Skeletal muscle satellite cell (primary cell): Measurements from ENCODE around the gene EPB41L4A.
"Not testable (repeated sequence)": the region's sequence is repeated elsewhere in the genome, so short reads cannot be mapped to it uniquely, and the experiment has no call there.

Experiments used
- H3K27me3 ChIP-seq: 2 replicates; pipeline ENCODE4 v1.7.0; 2013; ENCODE audit warnings: low read length; ENCODE audit not compliant: control insufficient read depth, insufficient read depth
- H3K36me3 ChIP-seq: 2 replicates; pipeline ENCODE4 v1.7.0; 2013; ENCODE audit warnings: mild to moderate bottlenecking, control low read depth, low read length; ENCODE audit not compliant: insufficient read depth
- H3K4me1 ChIP-seq: 2 replicates; pipeline ENCODE4 v1.7.0; 2013; ENCODE audit warnings: low read length; ENCODE audit not compliant: control insufficient read depth, insufficient read depth
- H3K4me2 ChIP-seq: 2 replicates; pipeline ENCODE4 v1.7.0; 2013; ENCODE audit warnings: mild to moderate bottlenecking, low read length
- H3K4me3 ChIP-seq: 2 replicates; pipeline ENCODE4 v1.7.0; 2013; ENCODE audit warnings: low read length
- H3K9ac ChIP-seq: 2 replicates; pipeline ENCODE4 v1.7.0; 2013; ENCODE audit warnings: mild to moderate bottlenecking, low read depth, low read length, moderate library complexity
- H3K9me3 ChIP-seq: replicated peaks from 2 replicates; pipeline ENCODE4 v1.7.0; 2013; ENCODE audit warnings: mild to moderate bottlenecking, control low read depth, low read length

The EPB41L4A gene

DNA sequence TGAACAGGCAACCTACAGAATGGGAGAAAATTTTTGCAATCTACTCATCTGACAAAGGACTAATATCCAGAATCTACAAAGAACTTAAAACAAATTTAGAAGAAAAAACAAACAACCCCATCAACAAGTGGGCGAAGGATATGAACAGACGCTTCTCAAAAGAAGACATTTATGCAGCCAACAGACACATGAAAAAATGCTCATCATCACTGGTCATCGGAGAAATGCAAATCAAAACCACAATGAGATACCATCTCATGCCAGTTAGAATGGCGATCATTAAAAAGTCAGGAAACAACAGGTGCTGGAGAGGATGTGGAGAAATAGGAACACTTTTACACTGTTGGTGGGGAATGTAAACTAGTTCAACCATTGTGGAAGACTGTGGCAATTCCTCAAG lies 23.8 kb downstream of the EPB41L4A start:
- H3K4me2 ChIP-seq, H3K4me3 ChIP-seq, H3K36me3 ChIP-seq, H3K4me1 ChIP-seq, H3K27me3 ChIP-seq, H3K9me3 ChIP-seq, H3K9ac ChIP-seq: not testable (repeated sequence)

DNA sequence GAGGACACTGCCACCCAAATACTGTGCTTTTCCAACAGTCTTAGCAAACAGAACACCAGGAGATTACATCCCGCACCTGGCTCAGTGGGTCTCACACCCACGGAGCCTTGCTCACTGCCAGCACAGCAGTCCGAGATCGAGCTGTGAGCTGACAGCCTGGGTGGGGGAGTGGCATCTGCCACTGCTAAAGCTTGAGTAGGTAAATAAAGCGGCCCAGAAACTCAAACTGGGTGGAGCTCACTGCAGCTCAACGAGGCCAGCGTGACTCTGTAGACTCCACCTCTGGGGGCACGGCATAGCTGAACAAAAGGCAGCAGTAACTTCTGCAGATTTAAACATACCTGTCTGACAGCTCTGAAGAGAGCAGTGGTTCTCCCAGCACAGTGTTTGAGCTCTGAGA lies 28.8 kb downstream of the EPB41L4A start:
- H3K27me3 ChIP-seq = no peaks in the 10 kb centered on the region
- H3K9me3 ChIP-seq = no peaks in the 10 kb centered on the region
- H3K4me3 ChIP-seq = no peak overlapping the region
- H3K4me2 ChIP-seq = no peak overlapping the region
- no peak overlapping the region for H3K9ac ChIP-seq
- H3K4me1 ChIP-seq = no peaks in the 10 kb centered on the region
- H3K36me3 ChIP-seq = no peaks in the 10 kb centered on the region

DNA sequence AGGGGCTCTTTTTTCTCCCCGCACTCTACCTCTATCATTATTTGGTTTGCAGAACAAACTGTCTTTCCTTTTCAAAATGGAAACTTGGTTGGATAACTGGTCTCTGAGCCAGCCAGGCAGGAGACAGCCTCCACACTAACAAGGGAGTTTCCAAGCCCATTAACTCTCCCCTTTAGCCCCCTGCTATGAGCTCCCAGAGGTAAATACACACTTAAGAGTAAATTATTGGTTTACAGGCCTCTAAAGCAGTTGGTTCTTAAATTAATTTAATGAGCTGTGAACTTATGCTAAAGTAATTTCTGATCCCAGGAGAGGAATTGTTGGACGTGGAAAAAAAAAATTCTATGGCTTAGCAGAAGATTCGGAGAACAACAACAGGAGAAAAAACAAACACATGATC lies 30.3 kb downstream of the EPB41L4A start:
- no peak overlapping the region for H3K4me2 ChIP-seq
- H3K9me3 ChIP-seq = no peaks in the 10 kb centered on the region
- no peaks in the 10 kb centered on the region for H3K27me3 ChIP-seq
- H3K4me3 ChIP-seq = no peak overlapping the region
- H3K36me3 ChIP-seq = no peaks in the 10 kb centered on the region
- H3K9ac ChIP-seq = no peak overlapping the region
- H3K4me1 ChIP-seq = no peaks in the 10 kb centered on the region

DNA sequence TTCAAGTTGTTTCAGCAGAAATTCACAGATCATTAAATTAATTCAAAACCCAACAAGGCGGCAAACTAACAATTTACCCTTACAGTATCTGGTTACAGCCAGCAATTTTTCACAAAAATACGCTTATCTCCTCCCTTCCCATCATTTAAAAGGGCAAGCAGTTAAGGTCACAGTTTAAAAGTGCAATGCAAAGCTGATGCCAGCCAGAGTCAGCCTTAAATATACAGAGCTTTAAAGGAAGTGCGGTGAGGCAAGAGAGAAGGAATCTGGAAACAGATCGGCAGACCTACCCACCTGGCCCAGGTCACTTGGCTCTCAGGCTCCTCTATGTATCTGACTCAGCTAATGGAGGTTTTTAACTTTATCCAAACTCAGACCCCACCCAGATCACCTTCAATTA lies 31.0 kb downstream of the EPB41L4A start:
- no peaks in the 10 kb centered on the region for H3K4me1 ChIP-seq
- H3K27me3 ChIP-seq = no peaks in the 10 kb centered on the region
- H3K9me3 ChIP-seq = no peaks in the 10 kb centered on the region
- H3K4me2 ChIP-seq = no peak overlapping the region
- no peak overlapping the region for H3K4me3 ChIP-seq
- no peaks in the 10 kb centered on the region for H3K36me3 ChIP-seq
- no peak overlapping the region for H3K9ac ChIP-seq

DNA sequence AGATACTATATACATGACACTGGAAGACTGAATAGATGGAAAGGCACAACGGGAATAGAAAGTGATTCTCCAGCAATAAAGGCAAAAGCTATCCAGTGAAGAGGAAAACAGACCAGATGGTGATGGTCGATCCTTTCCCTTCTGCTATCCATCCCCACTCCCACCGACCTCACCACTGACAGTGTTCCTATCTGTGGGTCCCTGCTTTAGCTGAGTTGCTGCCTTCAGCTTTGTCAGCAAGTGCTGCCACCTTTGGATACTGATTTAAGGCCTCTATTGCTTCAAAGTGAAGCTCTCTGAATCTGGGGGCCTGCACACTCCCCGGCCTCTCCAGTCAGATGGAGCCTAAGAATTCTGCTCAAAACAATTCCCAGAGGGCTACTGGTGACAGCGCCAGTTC lies 32.3 kb downstream of the EPB41L4A start:
- Histone ChIP-seq H3K4me3 (no peak overlapping the region), H3K36me3 (no peaks in the 10 kb centered on the region), H3K9ac (no peak overlapping the region), H3K4me2 (no peak overlapping the region), H3K4me1 (no peaks in the 10 kb centered on the region), H3K27me3 (no peaks in the 10 kb centered on the region), H3K9me3 (no peaks in the 10 kb centered on the region)

DNA sequence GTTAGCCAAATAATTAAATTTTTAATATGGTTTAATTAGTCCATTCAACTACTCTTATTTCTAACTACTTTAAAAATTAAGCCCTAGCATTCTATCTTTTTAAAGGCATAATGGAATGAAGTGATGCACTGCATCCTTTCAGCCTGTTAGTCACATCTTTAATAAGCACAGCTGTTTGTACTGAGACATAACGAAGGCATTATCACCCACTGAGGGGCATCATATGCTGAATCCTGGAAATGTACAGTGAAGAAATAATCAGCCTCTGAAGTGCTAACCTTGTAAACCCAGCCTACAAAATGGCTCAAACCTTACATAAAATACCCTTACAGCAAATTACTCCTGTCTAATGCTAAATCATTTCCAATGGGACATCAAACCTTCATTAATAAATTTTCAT lies 33.1 kb downstream of the EPB41L4A start:
- H3K4me1 ChIP-seq = no peaks in the 10 kb centered on the region
- no peak overlapping the region for H3K4me3 ChIP-seq
- H3K36me3 ChIP-seq = no peaks in the 10 kb centered on the region
- H3K9ac ChIP-seq = no peak overlapping the region
- H3K4me2 ChIP-seq = no peak overlapping the region
- no peaks in the 10 kb centered on the region for H3K9me3 ChIP-seq
- no peaks in the 10 kb centered on the region for H3K27me3 ChIP-seq

DNA sequence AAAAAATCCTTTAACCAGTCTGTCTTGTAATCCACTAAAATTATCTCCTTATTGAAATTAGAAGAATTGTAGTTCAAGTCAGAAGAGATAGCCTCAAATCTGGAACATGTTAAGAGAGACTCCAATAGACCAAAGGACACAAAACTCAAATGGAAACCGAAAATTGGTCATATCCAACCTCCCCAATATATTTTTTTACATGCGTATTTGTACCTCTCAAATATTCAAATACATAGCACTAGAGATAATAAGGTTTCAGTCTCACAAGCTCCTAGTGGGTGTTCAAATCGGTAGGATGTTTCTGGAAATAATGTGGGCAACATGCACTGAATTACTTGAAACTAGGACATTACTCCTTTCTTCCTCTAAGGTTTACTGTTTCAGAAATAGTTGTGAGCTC lies 33.5 kb downstream of the EPB41L4A start:
- Histone ChIP-seq H3K36me3 (no peaks in the 10 kb centered on the region), H3K4me2 (no peak overlapping the region), H3K9ac (no peak overlapping the region), H3K27me3 (no peaks in the 10 kb centered on the region), H3K4me3 (no peak overlapping the region), H3K4me1 (no peaks in the 10 kb centered on the region), H3K9me3 (no peaks in the 10 kb centered on the region)

DNA sequence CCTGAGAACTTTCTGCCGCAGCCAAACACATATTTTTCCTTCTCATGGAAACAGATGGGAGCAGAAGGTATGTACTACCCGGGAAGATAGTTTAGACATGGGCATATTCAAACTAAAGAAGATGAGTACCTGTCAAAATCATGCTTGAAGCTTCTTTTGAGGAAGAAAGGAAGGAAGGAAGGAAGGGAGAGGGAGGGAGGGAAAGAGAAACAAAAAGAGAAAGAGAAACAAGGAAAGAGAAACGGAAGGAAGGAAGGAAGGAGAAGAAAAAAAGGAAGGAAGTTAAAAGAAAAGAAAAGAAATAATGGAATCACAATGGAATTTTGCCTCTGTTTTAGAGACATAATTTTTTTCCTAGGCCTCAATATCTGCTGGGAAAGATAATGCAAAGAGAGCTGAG lies 34.6 kb downstream of the EPB41L4A start:
- Histone ChIP-seq H3K4me3 (no peak overlapping the region), H3K4me1 (no peaks in the 10 kb centered on the region), H3K27me3 (peaks cover 3% of the 10 kb centered on the region), H3K9me3 (no peaks in the 10 kb centered on the region), H3K9ac (no peak overlapping the region), H3K4me2 (no peak overlapping the region), H3K36me3 (no peaks in the 10 kb centered on the region)

DNA sequence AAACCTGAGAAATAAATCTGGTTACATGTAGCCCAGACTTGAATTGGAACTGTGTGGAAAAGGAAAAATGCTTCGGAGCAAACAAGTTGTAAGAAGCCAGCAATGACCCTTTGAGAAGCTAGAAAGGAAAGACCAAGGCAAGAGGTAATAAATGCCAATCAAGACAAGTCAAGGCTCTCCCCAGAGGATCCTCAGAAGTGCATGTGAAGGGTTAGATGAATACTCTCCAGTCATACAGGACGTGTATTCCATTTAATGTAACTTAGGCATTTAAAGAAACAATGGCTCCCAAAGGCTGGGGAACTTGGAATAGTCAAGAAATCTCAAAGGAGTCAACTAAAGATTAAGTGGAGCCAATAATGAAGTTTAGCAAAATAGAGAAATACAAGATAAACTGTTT lies 36.2 kb downstream of the EPB41L4A start:
- Histone ChIP-seq H3K36me3 (no peaks in the 10 kb centered on the region), H3K4me1 (no peaks in the 10 kb centered on the region), H3K9me3 (no peaks in the 10 kb centered on the region), H3K4me3 (no peak overlapping the region), H3K4me2 (no peak overlapping the region), H3K27me3 (peaks cover 5% of the 10 kb centered on the region), H3K9ac (no peak overlapping the region)

DNA sequence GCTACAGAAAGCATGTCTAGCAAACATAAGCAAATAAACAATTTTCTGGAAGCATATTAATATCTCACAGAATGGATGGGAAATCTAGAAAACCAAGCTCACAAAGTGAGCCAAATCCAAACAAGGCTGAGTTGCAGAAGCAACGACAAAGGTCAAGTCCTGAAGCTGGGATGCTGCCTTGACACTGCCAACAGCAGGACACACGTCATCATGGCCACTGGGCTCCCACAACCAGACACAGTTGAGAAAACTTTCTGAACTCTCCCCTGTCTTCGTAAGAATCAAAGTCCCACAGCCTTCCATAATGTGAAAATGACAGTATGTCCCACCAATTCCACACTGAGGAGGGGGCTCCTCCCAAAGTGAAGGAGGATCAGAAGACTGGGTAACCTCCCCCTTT lies 37.6 kb downstream of the EPB41L4A start:
- H3K9me3 ChIP-seq = no peaks in the 10 kb centered on the region
- H3K4me1 ChIP-seq = no peaks in the 10 kb centered on the region
- no peak overlapping the region for H3K4me3 ChIP-seq
- peaks cover 7% of the 10 kb centered on the region for H3K27me3 ChIP-seq
- H3K36me3 ChIP-seq = no peaks in the 10 kb centered on the region
- no peak overlapping the region for H3K4me2 ChIP-seq
- no peak overlapping the region for H3K9ac ChIP-seq

DNA sequence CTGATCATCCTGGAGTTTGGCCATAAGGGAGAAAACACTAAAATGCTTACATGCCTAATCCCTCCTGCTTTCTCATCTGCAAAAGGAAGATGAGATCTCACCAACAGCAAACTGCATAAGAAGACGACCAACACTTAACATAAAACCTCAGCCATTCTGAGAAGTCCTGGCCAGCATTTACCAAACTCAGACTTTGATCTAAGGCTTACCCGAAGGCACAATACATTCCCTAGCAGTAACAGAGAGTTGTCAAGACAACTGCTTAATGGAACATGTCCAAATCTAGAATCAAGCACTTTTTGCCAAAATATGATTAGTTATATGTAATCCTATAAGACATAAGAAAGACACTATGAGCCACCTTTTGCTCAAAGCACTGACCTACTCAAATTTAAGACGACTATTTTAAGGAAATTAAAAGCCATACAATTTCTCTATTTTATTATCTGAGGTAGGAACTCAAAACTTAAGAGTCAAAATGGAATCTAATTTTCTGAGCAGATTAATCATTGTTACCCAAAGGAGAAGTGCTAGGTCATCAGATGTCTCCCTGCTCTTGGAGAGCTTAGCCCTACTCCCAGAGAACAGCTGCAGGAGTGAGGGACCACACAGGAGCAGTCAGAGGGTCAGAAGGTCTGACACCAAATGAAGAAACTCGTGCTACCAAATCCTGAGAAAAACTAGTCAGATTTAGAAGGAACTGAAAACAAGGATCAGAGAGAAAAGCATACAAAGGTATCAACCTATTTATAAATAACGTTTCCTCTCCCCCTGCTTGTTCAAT lies 39.3 kb downstream of the EPB41L4A start:
- no peak overlapping the region for H3K4me2 ChIP-seq
- H3K4me3 ChIP-seq = no peak overlapping the region
- no peaks in the 10 kb centered on the region for H3K36me3 ChIP-seq
- peaks cover 7% of the 10 kb centered on the region for H3K27me3 ChIP-seq
- no peaks in the 10 kb centered on the region for H3K4me1 ChIP-seq
- H3K9me3 ChIP-seq = no peaks in the 10 kb centered on the region
- no peak overlapping the region for H3K9ac ChIP-seq

DNA sequence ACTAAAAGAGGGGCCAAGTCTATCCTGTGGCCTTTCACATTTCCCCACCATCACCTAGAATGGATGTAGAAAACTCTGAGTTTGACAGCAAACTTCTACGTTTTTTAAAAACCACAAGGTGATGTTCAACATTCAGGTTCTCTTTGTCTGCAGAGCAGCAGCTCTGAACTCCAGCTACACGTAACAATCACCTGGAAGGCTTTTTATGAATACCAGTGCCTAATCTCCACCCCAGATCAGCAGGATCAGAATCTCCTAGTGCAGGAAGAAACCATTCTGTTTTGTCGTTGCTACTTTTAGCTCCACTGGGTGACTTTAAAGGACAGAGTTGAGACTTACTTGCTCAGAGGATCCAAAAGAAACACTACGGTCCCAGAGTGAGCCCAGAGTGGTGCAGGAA lies 44.3 kb downstream of the EPB41L4A start:
- Histone ChIP-seq H3K9ac (no peak overlapping the region), H3K4me1 (no peaks in the 10 kb centered on the region), H3K4me2 (no peak overlapping the region), H3K36me3 (no peaks in the 10 kb centered on the region), H3K27me3 (peaks cover 10% of the 10 kb centered on the region), H3K9me3 (no peaks in the 10 kb centered on the region), H3K4me3 (no peak overlapping the region)
